Brain microvascular endothelial cell (primary cell): ENCODE results near the gene CTTN.

ENCODE experiments used
- DNase-seq: peaks from one replicate; pipeline ENCODE4 v3.0.0-alpha.2; 2020
- H3K27ac ChIP-seq: fragments of 250-450 bp; sonication (Bioruptor Pico); 2 replicates; pipeline ENCODE4 v1.5.1; 2020; ENCODE audit warnings: mild to moderate bottlenecking, moderate library complexity
- H3K27me3 ChIP-seq: fragments of 250-450 bp; sonication (Bioruptor Pico); replicated peaks from 2 replicates; pipeline ENCODE4 v1.5.1; 2020; ENCODE audit warnings: mild to moderate bottlenecking
- H3K36me3 ChIP-seq: fragments of 250-450 bp; sonication (Bioruptor Pico); replicated peaks from 2 replicates; pipeline ENCODE4 v1.5.1; 2020; ENCODE audit warnings: mild to moderate bottlenecking
- H3K4me3 ChIP-seq: 2 replicates; pipeline ENCODE4 v1.5.1; 2011; ENCODE audit warnings: low read depth, mild to moderate bottlenecking, control low read depth, low read length, moderate library complexity
- in situ Hi-C: cut with HindIII; loops from 2 replicates; pipeline ENCODE4 v1.10.0; 2017; ENCODE audit warnings: low sequenced_read_pairs, low pct_ligation_motif_present
- TF ChIP-seq, protein P1 (sequence below): IDR thresholded peaks from 2 replicates; pipeline ENCODE4 v1.5.1; 2011; ENCODE audit warnings: low read depth, mild to moderate bottlenecking, moderate library complexity, low read length, control low read depth, inconsistent platforms; ENCODE audit errors: missing control alignments

CTTN gene

DNA sequence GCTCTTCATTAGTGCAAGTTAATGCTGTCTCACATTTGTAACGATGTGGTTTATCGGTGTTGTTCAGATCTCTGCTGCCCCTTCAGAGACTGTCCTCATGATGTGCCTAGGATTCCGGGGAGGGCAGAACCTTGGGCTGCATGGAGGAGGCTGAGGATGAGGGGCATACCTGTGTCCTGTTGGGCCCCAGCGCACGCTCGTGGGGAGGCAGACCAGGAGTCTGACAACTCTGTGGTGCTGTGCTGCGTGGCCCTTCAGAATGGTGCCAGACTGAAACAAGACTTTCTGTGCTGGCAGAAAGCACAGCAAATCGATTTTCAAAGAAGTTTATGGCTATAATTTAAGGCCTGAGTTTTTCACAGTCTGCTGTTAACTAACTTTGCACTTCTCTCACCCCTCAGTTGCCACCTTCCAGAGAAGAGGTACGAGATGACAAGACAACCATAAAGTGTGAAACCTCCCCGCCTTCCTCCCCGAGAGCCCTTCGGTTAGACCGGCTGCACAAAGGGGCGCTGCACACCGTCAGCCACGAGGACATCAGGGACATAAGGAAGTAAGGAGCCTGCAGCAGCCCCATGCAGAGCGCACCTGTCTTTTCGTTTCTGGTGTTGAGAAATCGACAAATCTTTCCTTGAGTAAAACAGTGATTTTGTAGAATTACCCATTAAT, 44.3 kb upstream of the CTTN start:
- Histone ChIP-seq H3K27ac (no peak overlapping the region), H3K27me3 (no peaks in the 10 kb centered on the region), H3K36me3 (peaks cover 50% of the 10 kb centered on the region), H3K4me3 (no peak overlapping the region)
- in situ Hi-C loops: no loop called here
- DNase-seq: no peak
- TF ChIP-seq, protein P1, sequence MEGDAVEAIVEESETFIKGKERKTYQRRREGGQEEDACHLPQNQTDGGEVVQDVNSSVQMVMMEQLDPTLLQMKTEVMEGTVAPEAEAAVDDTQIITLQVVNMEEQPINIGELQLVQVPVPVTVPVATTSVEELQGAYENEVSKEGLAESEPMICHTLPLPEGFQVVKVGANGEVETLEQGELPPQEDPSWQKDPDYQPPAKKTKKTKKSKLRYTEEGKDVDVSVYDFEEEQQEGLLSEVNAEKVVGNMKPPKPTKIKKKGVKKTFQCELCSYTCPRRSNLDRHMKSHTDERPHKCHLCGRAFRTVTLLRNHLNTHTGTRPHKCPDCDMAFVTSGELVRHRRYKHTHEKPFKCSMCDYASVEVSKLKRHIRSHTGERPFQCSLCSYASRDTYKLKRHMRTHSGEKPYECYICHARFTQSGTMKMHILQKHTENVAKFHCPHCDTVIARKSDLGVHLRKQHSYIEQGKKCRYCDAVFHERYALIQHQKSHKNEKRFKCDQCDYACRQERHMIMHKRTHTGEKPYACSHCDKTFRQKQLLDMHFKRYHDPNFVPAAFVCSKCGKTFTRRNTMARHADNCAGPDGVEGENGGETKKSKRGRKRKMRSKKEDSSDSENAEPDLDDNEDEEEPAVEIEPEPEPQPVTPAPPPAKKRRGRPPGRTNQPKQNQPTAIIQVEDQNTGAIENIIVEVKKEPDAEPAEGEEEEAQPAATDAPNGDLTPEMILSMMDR: no peak

DNA sequence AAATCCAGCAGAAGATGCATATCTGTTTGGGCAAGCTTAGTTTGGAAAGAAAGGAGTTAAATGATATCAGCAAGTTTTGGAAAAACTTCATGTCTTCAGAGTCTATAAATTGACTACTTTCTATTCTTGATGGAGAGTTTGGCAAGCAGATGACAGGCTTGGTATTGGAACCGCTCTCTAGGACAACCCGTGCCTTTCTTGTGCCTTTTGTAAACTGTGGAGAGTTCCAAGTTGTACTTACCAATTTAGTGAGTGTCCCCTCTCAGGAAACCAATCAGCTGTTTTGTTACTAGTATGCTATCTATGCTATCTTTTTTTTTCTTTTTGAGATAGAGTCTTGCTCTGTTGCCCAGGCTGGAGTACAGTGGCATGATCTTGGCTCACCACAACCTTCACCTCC, 43.7 kb upstream of the CTTN start:
- TF ChIP-seq, protein P1: no peak
- DNase-seq: no peak
- no peak overlapping the region for H3K27ac ChIP-seq
- H3K36me3 ChIP-seq: peaks cover 52% of the 10 kb centered on the region
- in situ Hi-C loops: no loop called here
- no peaks in the 10 kb centered on the region for H3K27me3 ChIP-seq
- H3K4me3 ChIP-seq: no peak overlapping the region

DNA sequence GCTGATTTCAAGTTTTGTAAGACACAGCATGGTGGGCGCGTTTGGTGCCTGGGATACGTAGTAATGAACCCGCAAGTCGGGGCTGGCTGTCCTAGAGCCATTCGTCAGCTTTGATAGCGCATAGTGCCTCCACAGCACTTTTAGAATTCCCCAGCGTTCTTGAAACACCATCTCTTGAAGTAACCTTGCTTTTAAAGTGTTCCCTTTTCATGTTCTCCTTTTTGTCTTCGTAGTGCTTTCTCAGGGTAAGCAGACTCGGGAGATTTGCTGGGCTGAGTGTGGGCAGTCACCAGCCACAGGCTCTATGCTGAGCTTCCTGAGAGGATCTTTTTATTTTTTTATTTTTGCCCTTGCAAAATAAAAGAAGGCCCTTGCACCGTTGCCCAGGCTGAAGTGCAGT, 39.6 kb upstream of the CTTN start:
- in situ Hi-C loops: no loop called here
- no peak for DNase-seq
- Histone ChIP-seq H3K4me3 (no peak overlapping the region), H3K27ac (no peak overlapping the region), H3K36me3 (peaks cover 70% of the 10 kb centered on the region), H3K27me3 (no peaks in the 10 kb centered on the region)
- TF ChIP-seq, protein P1: no peak

DNA sequence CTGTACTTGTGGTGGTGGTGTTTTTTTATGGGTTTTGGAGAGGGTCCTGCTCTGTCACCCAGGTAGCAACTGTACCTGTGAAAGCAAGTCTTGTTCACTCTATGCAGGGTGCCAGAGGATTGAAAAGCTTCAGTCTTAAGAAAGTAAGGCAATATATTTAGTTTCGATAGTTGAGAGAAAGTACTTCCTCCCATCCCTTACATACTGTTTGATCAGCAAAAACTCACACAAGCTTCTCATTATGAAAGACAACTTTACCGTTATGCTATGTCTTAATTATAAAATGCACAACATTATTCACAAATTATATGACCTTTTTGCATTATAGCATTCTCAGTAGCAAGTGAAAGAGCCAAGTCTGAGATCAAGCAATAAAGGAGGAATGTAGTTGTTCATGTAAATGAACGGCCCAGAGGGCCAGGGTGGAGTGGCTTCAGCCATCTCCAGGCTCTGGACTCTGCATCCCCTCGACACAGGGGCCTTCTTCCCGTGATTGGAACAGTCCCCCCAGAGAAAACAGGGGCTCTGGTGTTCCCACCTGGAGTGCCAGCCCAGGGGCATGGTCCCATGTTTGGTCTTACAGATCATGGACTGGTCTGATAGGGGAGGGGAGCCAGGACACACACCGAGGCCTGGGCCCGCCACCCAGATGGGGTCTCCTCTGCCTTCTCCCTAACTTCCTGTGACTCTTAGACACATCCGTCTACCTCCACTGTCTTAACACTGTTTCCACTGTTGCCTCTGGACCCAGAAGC, 38.7 kb upstream of the CTTN start:
- TF ChIP-seq, protein P1: no peak
- H3K4me3 ChIP-seq: no peak overlapping the region
- H3K36me3 ChIP-seq: peaks cover 68% of the 10 kb centered on the region
- in situ Hi-C loops: no loop called here
- no peak for DNase-seq
- no peaks in the 10 kb centered on the region for H3K27me3 ChIP-seq
- H3K27ac ChIP-seq: no peak overlapping the region

DNA sequence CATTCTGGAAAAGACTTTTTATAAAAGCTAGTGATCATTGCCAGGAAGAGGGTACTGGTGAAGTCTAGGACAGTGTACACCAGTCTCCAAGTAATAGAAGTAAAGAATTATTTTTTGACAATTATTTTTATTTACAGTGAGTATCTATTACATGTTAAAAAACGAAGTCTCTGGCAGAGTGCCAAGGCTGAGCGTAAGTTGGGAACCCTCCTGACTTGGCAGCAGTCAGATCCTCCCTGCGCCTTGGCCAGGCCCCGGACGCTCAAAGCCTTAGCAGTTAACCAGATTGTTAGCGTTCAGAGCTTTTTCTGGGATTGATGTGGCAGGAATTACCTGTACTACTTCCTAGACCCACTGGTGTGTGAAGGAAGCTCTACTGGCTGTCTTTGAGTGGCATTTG, 38.1 kb upstream of the CTTN start:
- H3K27me3 ChIP-seq: no peaks in the 10 kb centered on the region
- DNase-seq: no peak
- no peak overlapping the region for H3K27ac ChIP-seq
- peaks cover 65% of the 10 kb centered on the region for H3K36me3 ChIP-seq
- in situ Hi-C loops: no loop called here
- TF ChIP-seq, protein P1: no peak
- H3K4me3 ChIP-seq: no peak overlapping the region

DNA sequence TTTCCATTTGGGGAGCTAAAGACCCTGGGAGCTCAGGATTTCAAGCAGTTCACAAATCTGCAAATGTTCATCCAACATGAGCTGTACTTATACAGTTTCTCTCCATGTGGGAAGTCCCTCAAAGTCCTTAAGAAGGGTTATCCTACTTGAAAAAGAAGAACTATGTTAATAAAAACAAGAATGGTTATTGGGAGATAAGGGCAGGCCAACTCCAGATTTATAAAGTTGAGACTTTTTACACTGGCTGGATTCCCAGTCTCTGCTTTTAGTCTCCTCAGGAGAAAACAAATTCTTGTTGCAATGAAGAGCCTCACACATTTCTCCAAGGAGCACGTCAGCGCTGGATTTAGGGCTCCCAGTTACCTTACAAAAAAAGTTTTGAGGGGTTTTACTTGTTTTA, 34.2 kb upstream of the CTTN start:
- peaks cover 37% of the 10 kb centered on the region for H3K36me3 ChIP-seq
- H3K27me3 ChIP-seq: no peaks in the 10 kb centered on the region
- no peak for DNase-seq
- H3K4me3 ChIP-seq: no peak overlapping the region
- in situ Hi-C loops: no loop called here
- H3K27ac ChIP-seq: no peak overlapping the region
- TF ChIP-seq, protein P1: no peak
